ENCODE measurements around the gene CFHR5.
"Not testable (repeated sequence)": the region's sequence is repeated elsewhere in the genome, so short reads cannot be mapped to it uniquely, and the experiment has no call there.

Gene CFHR5

DNA sequence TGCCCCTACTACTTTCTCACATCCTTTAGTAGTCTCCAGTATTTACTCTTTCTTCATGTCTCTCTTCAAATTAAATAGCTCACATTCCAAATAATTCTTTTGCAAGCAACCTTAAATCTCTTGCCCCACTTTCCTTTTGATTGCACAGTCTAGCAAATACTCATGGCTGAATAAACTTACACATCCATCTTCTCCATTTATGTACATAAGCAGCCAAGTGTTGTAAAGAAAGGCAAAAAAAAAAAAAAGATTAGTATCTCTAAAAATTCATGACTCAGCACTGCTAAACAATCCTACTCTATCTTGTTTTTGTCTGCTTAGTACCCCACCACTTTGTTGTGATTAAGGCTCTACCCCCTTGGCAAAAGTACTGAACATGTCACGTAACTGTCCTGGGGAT, 47.1 kb downstream of the CFHR5 start:
- DNase-seq: no peak

DNA sequence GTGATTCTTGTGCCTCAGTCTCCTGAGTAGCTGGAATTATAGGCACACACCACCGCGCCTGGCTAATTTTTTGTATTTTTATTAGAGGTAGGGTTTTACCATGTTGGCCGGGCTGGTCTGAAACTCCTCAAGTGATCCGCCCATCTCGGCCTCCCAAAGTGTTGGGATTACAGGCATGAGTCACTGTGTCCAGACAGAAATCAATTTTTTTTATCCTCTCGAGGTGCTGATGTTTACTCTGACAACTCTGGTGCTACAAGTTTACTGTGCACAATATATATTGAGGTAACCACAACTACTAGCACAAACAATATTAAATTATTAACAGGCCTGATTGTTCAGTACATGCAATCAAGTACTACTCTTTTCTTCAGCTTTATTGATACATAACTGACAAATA, 50.0 kb downstream of the CFHR5 start:
- no peak for DNase-seq

DNA sequence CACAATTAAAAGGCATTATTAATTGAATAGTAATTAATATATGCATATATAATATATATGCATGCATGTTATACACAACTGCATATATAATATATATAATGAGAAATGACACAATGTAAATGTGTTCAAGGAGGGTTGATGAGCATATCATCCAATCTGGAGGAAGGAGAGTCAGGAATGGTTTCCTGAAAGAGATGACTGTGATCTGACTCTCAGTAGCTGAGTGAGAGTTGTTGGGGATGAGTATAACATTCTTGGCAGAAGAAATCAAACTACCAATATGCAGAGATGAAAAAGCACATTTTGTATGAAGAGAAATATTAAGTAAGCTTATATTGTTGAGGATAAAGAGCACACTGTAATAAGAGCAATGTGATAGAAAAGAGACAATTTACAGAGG, 52.4 kb downstream of the CFHR5 start:
- no peak for DNase-seq

DNA sequence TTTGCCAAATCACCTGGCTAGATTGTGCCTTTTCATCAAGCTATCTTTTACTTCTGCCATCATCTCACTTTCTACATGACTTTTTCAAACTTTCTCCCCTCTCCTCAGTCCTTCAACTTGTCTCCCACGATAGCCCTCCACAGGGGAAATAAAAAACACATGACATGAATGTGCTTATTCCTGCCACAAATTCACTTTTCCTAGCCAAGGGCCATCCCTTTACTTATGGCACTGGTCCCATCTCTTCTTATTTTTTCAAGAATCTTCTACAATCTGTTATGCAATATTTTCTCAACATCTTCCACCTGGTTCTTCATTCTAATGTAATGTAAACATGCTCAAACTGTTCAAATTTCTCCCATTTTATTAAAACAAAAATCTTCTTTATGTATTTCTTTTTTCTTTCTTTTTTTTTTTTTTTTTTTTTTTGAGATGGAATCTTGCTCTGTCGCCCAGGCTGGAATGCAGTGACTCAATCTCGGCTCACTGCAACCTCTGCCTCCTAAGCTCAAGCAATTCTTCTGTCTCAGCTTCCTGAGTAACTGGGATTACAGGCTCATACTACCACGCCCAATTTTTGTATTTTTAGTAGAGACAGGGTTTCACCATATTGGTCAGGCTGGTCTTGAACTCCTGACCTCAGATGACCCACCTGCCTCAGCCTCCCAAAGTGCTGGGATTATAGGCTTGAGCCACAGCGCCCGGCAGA, 57.4 kb downstream of the CFHR5 start:
- not testable (repeated sequence) for DNase-seq

DNA sequence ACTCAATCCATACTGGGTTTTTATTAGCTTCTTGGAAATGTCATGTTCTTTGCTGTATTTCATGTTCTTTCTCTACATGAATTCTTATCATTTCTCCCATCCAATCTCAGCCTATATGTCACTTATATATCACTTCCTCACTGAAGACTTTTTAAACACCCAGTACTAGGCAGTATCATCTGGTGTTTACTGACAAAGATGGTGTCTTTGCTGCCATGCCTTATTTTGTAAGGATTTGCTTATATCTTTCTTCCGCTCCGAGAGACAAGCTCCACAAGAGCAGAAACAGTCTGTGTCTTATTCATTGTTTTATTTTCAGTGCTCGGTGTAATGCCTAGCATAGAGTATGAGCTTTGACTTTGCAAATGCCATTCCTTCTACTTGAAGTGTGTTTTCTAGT, 59.5 kb downstream of the CFHR5 start:
- DNase-seq: no peak

DNA sequence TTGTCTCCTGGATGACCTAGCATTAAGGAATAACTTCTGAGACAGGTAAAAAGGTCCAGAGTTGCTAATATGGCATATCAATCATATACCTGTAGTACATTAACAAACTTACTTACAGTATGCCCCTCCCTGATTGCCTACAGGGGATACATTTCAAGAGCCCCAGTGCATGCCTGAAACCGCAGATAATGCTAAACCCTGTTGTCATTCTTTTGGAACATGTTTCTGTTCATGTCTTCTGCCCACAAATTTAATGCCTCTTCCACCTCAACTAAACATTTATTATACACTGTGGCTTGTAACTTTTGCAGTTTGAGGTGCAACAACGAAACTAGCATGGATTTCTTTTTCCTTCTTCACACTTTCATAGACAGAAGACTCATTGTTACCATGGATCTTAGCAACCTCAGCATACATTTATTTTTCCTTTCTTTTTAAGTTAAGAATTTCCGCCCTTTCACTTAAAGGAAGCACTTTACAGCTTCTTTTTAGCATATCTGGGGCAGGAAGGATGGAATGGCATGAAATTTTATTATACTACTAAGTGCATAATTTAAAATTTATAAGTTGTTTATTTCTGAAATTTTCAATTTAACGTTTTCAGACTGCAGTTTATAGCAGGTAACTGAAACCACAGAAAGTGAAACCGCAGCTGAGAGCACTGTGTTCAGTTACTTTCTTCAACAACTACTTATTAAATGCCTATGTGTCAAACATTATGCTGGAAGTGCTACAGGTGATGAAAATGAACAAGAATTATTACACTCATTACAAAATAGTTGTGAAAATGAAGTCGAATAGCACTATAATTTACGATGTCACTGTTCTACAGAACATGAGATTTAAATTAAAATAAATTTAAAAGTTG, 64.4 kb downstream of the CFHR5 start:
- DNase-seq: no peak

DNA sequence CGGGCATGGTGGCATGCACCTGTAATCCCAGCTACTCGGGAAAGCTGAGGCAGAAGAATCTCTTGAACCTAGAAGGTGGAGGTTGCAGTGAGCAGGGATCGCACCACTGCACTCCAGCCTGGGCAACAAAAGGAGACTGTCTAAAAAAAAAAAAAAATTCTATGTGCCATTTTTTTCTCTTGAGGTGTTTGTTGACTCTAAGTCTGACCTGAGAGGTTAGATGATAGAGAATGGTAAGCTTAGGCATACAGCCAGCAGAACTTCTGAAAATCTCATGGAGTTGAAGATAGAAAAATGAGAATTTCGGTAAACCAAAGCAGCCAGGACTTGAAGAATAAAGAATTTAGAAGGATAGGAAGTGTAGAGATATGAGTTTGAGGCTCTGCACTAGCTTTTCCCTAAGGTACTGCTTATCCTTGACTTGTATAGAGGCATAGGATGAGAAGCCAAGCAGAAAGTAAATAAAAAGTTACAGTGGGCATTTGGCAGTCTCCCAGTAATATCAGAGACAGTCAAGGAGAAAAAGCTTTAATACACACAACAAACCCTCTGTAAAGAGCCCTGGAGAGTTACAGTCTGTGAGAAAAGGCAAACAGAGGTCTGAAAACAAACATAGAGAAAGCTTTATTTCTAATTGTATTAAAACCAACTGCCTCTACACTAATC, 65.5 kb downstream of the CFHR5 start:
- DNase-seq: no peak

DNA sequence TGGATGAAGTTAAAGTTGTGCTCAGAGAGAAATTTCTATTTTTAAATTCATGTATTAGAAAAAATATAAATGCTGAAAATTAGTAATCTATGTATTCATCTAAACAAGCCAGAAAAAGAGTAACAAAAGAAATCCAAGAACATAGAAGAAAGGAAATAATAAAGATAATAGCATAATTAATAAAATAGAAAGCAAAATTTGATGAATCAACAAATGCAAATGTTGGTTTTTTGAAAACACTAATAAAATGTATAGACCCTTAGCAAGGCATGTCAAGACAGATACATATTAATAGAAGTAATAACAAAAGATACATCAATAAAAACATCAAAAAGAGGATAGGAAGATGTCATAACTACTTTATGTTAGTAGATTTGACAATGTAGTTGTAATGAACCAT, 71.7 kb downstream of the CFHR5 start:
- DNase-seq: no peak
